SH-SY5Y (cell line): ENCODE results near the gene TRIM4.

Experiments used
- GATA2 ChIP-seq: IDR thresholded peaks from 2 replicates; pipeline ENCODE4 v1.6.1; 2011; ENCODE audit warnings: mild to moderate bottlenecking, low read depth, low read length
- GATA3 ChIP-seq: IDR thresholded peaks from 2 replicates; pipeline ENCODE4 v1.6.1; 2011; ENCODE audit warnings: low read depth, mild to moderate bottlenecking, low read length, moderate library complexity

TRIM4 gene

DNA sequence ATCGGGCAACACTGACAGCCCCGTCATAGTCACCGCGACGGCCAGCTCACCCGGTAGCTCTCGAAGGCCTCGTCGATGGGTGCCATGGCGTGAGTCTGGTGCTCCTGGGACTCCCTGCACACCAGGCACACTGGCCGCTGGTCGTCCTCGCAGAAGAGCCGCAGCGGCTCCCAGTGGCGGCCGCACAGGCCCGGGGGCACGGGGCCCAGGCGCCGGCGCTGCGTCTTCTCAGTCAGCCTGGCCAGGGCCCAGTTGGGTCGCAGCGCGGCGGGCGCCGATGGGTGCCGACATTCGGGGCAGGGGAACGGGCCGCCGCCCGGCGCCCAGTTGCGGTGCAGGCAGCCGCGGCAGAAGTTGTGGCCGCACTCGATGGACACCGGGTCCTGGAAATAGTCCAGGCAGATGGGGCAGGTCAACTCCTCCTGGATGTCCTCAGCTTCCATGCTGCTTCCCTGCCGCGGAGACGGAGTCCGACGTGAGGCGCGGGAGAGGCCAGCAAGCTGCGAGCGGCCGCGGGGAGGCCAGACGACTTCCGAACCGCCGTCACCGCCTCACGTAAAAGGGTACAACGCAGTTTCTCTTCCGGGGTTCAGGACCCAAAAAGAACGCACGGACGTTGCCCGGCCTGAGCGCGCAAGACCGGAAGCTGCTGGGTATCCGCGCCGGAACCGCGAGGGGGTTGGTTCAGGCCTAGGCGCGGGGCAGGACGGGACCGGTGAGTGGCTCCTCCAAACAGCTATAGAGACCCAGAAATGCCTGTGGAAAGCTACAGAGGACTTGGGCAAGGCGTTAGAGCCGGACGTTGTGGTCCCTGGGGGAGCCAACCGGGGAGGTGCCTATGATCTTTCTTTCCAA lies at the start of gene TRIM4:
TSS of gene TRIM4 (minus strand) at position 572 of the 855 bp plus-strand sequence. CDS start at position 443, 129 bp downstream.
- no peak for TF ChIP-seq GATA2
- TF ChIP-seq GATA3, result no peak

DNA sequence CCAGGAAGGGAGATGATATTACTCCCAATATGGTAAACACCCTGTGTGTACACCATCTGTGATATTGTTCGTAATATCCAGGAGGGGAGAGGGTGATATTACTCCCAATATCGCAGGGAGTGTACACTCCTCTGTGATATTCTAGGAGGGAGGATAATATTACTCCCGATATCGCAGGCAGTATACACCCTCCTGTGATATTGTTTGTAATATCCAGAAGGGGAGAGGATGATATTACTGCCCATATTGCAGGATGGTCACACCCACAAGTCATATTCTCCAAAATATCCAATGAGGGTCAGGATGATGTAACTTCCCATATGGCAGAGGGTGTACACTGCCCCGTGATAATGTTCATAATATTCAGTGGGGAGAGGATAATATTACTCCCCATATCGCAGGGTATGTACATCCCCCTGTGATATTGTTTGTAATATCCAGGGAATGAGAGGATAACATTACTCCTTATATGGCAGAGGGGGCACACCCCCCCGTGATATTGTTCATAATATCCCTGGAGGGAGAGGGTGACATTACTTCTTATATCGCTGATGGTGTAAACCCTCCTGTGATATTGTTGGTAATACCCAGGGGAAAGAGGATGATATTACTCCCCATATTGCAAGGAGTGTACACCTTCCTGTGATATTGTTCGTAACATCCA lies 39.4 kb upstream of the TRIM4 start:
- TF ChIP-seq GATA2 (no peak), GATA3 (no peak)

DNA sequence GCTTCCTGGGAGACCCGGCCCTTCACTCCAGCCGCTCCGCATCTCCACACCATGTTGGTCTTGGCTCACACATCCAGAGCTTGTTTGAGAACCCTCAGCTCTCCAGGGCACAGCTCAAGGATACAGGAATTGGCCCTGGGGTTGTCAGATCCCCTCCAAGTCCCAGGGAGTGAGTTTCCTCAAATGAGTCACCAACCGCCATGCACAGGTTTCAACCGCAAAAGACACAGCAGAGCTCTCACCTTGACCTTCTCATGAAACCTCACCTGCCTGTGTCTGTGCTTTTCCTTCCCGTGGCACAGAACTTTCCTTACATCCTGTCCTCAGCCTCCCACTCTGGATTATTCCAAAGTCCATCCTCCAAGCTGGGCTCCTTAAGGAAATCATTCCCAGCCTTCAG lies 35.9 kb upstream of the TRIM4 start:
- TF ChIP-seq GATA2 (no peak), GATA3 (no peak)

- TF ChIP-seq GATA2 (no peak), GATA3 (no peak)
These were observed 34.3 kb upstream of the TRIM4 start for GRCh38 chr7:99953649-99954048.

DNA sequence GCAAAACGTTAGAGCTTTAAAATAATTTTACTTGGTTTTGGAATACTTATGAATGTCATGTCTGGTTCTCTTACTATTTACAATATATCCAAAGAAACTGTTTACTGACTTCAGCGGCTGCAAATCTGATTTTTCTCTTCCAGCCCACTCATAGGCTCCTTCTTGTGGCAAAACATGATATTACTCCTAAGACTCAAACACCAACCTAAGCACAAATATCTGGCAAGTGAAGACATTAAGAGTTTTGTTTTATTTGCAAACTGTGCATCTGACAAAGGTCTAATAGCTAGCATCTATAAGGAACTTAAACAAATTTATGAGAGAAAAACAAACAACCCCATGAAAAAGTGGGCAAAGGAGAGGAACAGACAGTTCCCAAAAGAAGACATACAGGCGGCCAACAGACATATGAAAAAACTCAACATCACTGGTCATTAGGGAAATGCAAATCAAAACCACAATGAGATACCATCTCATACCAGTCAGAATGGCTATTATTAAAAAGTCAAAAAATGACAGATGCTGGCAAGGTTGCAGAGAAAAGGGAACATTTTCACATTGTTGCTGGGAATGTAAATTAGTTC lies 30.4 kb upstream of the TRIM4 start:
- TF ChIP-seq GATA2 (no peak), GATA3 (no peak)

DNA sequence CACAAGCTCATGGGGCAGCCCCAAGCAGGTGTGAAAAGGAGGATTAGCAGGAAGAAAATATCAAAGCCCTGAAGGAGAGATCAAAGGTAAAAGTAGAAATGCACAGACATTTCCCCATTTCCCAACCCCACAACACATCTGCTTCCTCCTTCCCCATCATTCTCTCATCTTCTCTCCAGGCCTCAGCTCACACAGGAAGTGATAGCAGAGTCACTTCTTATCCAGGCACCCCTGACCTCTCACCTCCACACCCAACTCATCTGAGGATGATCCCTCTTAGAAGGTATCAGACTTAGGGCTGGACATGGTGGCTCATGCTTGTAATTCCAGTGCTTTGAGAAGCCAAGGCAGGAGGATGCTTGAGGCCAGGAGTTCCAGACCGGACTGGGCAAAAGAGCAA lies 28.3 kb upstream of the TRIM4 start:
- TF ChIP-seq GATA3 (no peak), GATA2 (no peak)

- TF ChIP-seq GATA3 (no peak), GATA2 (no peak)
These were observed 25.3 kb upstream of the TRIM4 start for GRCh38 chr7:99944497-99945070.

DNA sequence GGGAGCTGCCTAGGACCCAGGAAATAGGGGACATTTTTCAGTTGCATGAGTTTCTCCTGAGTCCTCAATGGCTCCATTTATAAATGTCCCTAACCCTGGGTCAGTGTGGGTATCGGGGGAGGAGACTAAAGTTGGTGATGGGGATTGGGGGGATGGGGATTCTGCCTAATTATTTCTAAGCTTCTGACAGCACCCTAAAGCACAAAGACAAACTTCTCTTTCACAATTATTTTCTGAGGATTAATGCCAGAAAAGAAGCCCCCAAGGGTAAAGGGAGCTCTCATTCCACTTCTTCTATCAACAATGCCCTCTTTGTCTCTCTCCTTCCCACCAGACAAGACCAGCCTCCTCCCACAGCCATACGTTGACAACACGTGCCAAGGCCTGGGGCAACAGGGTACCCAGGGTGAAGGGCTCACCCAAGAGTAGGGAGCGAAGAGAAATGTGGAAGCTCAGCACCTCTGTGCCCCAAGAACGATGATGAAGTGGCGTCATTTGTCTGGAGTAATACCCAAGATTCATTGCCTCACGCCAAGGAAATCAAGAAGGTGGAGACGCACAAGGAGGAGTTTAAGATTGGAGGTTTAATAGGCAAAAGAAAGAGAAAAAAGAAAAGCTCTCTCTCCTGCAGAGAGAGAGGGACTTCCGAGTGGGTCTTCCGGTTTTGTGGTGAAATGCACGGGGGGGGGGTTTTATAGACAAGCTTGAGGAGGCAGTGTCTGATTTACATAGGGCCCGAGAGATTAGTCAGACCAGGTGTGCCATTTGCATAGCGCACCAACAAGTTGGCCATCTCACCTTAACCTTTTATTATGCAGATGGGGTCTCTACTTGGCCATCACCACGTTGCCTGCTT lies 24.5 kb upstream of the TRIM4 start:
- no peak for TF ChIP-seq GATA3
- no peak for TF ChIP-seq GATA2

- no peak for TF ChIP-seq GATA2
- no peak for TF ChIP-seq GATA3
These were observed 19.0 kb upstream of the TRIM4 start for GRCh38 chr7:99938296-99938695.

- TF ChIP-seq GATA3 (no peak), GATA2 (no peak)
These were observed 11.0 kb upstream of the TRIM4 start for GRCh38 chr7:99930376-99930775.

DNA sequence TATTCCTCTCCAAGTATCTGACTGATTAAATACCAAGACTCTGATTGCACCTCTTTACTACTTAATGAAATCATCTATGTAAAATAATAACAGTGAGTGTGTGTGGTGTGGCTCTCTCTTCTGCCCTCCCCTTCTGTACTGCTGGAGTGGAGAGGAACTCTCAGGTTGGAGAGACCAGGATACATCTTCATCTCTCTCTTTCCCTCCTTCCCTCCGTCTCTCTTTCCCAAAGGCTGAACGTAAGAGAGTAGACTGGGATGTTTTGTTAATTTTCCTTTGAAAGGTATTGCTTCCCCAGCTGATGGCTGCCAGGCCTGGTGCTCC lies 10.4 kb upstream of the TRIM4 start:
- TF ChIP-seq GATA3 (no peak), GATA2 (no peak)

DNA sequence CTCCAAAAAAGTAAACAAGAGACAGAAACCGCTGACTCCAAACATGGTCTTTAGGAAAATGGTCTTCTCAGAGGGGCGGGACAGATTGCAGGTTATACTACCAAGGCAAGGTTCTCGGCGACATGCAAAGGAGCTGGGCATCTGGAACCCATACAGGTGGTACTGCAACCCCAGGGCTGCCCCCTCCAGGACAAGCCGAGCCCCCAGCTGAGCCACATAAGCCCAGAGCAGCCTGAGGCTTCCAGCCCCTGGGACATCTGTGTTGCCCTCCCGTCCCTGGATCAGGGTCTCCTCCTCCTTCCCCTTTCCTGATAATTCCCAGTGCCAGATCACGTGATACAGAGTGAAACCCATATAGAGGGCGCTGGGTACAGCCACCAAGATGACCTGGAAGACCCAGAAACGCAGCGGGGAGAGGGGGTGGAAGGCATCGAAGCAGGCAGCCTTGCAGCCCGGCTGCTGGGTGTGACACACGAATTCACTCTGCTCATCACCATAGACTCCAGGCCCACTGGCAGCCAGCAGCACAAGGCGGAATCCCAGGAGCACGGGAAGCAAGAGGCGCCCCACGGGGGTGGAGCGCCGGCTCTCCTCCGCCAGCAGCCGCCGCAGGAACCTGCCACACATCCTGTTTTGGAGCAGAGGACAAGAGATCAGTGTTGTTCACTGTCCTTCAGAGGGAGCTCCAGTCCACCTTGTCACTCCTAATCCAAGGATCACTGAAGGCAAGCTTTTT lies 9.8 kb upstream of the TRIM4 start, which contains the start of gene GJC3:
TSS of gene GJC3 (minus strand) at position 627 of the 736 bp plus-strand sequence. CDS start at position 627, 0 bp downstream.
- TF ChIP-seq GATA3 (no peak), GATA2 (no peak)

GRCh38 chr7:99928188-99928587 lies 8.9 kb upstream of the TRIM4 start:
- TF ChIP-seq GATA2, result no peak
- no peak for TF ChIP-seq GATA3

- TF ChIP-seq GATA2 (no peak), GATA3 (no peak)
These were observed 8.2 kb upstream of the TRIM4 start for GRCh38 chr7:99927536-99927935.

- TF ChIP-seq GATA3, result no peak
These were observed 7.0 kb upstream of the TRIM4 start for GRCh38 chr7:99926321-99926720.
